ENCODE data around the gene COP1.

DNA sequence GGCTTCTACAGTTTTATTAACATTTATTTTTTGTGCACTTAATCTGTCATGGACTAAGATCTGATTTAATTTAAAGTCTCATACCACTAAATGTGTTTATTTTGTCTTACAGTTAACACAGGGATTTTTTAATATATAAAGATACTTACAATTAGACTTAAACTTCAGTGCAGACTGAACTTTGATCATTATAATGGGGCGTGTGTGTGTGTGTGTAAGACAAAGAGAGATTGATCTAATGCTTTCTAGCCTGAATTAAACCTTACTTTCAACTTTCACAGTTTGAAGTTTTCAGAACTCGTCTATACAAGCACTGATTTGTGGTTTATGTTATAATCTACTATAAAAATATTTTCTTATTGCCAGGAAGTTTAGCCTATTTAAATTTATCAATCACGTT lies 150.8 kb downstream of the COP1 start:
- TF ChIP-seq, protein P1, sequence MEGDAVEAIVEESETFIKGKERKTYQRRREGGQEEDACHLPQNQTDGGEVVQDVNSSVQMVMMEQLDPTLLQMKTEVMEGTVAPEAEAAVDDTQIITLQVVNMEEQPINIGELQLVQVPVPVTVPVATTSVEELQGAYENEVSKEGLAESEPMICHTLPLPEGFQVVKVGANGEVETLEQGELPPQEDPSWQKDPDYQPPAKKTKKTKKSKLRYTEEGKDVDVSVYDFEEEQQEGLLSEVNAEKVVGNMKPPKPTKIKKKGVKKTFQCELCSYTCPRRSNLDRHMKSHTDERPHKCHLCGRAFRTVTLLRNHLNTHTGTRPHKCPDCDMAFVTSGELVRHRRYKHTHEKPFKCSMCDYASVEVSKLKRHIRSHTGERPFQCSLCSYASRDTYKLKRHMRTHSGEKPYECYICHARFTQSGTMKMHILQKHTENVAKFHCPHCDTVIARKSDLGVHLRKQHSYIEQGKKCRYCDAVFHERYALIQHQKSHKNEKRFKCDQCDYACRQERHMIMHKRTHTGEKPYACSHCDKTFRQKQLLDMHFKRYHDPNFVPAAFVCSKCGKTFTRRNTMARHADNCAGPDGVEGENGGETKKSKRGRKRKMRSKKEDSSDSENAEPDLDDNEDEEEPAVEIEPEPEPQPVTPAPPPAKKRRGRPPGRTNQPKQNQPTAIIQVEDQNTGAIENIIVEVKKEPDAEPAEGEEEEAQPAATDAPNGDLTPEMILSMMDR (conservative IDR thresholded peaks at IDR 0.05; ENCODE audit: low read depth, low read length), result no peak
- TF ChIP-seq EZH2 (IDR thresholded peaks at IDR 0.05; ENCODE audit: borderline replicate concordance, low read depth, low read length, poor library complexity, severe bottlenecking), result no peak

Data from A673 (cell line).